Adrenal gland (tissue), 12 donors: ENCODE results near the gene ICAM5. TPM values are rescaled to one million over a fixed set of nuclear protein-coding genes. Genes with fewer than 3 reads are reported as not detected.

Source experiments
- DNase-seq, 7 donors: peaks; one replicate each; pipeline ENCODE4 v3.0.0-alpha.2; 2019 to 2020
- H3K27ac ChIP-seq, 5 donors: fragments of 200-600 bp; sonication (generic) in 4 of 5; 1 replicate in 3 of 5; 2 replicates in 2 of 5; pipeline versions ENCODE4 v1.5.1 to v1.8.0; 2016 to 2020; ENCODE audit warnings: mild to moderate bottlenecking in 1 of 5
- H3K27me3 ChIP-seq: fragments of 200-600 bp; 2 replicates; pipeline ENCODE4 v1.8.0; 2021
- H3K36me3 ChIP-seq, 2 donors: fragments of 200-600 bp; replicated peaks in 1 of 2; 1 replicate in 1 of 2; 2 replicates in 1 of 2; pipeline versions ENCODE4 v1.5.1 to v1.8.0; 2018 to 2022
- H3K4me1 ChIP-seq, 2 donors: fragments of 200-600 bp; replicated peaks in 1 of 2; 1 replicate in 1 of 2; 2 replicates in 1 of 2; pipeline versions ENCODE4 v1.5.1 to v1.8.0; 2018 to 2021
- H3K4me3 ChIP-seq, 4 donors: fragments of 200-600 bp; sonication (generic) in 3 of 4; one replicate each; pipeline ENCODE4 v1.5.1; 2016 to 2018
- H3K9me3 ChIP-seq, 3 donors: fragments of 200-600 bp; sonication (generic) in 1 of 3; replicated peaks in 1 of 3; 1 replicate in 2 of 3; 2 replicates in 1 of 3; pipeline versions ENCODE4 v1.5.1 to v1.8.0; 2016 to 2021
- POLR2A ChIP-seq, 2 donors: fragments of 450-650 bp; IDR thresholded peaks; one replicate each; pipeline ENCODE4 v1.6.1; 2017; ENCODE audit warnings: antibody characterized with exemption in 2 of 2, mild to moderate bottlenecking in 2 of 2, moderate library complexity in 1 of 2
- WGBS, 4 donors: extraction: QIAGEN DNeasy Blood & Tissue Kit in 2 of 4; methylation state at CpG; one replicate each; pipeline versions ENCODE4 v1.1.5 to v1.1.7; 2013 to 2017; 5-methylcytosine and 5-hydroxymethylcytosine counted together
- intact Hi-C, 2 donors: fragments of 100-400 bp; cut with DNase I; formaldehyde crosslinking; loops; one replicate each; pipeline versions ENCODE4 v1.14.1 to v1.15.0; 2022 to 2023
- polyA plus RNA-seq, 3 donors: library from polyadenylated mRNA; stranded (reverse); fragments of 200-250 nt in 2 of 3; fragments of 350-450 nt in 1 of 3; fragmentation: Illumina TruSeq in 1 of 3; extraction: RNeasy Lipid Tissue Mini Kit (QIAGEN cat#74804) in 1 of 3; gene quantifications; one replicate each; pipeline ENCODE4 v1.2.3, GENCODE V29; 2013 to 2014
- total RNA-seq, 9 donors: library from RNA; depleted of rRNA in 4 of 9; stranded (reverse); fragments of >200 nt in 4 of 9; fragments of 120-200 nt in 1 of 9; fragmentation: NEBNext Ultra II Directional in 1 of 9; extraction: Animal tissue kit (Norgen Biotek cat#: 25700) in 1 of 9; gene quantifications; one replicate each; pipeline versions ENCODE4 v1.1.0 to v1.2.4, GENCODE V29; 2013 to 2023
- TF ChIP-seq, protein P1 (sequence below), 6 experiments: fragments of 450-650 bp in 4 of 6; fragments of 200-600 bp in 2 of 6; sonication (generic) in 1 of 6; IDR thresholded peaks; 1 replicate in 5 of 6; 2 replicates in 1 of 6; pipeline versions ENCODE4 v1.5.1 to v1.8.0; 2016 to 2021; ENCODE audit warnings: antibody characterized with exemption in 6 of 6, mild to moderate bottlenecking in 2 of 6, moderate library complexity in 1 of 6
- donor health status: healthy with polysubstance abuse.
- donor health status: Bipolar disorder and iron deficiency.
- donor health status: DM: yes; HTN: yes; CAD: no.
- donor health status: DM: no; HTN: no; CAD: no.
- donor health status: DM: no; HTN: no; CAD: no.
- donor health status: DM: yes; HTN: yes; CAD: no.

ICAM5 gene
- total and polyA plus RNA-seq, 12 donors, result 0.06 to 2.2 (median 0.49) TPM; not detected in 3

- peaks cover 0 to 3% of the 10 kb centered on the region in 2 donors for H3K4me1 ChIP-seq
- no peak for DNase-seq
- no peak overlapping the region for H3K27ac ChIP-seq
- H3K4me3 ChIP-seq, result no peak overlapping the region
- intact Hi-C loops, result loop anchor here in 1 of 2 donors (10.0 kb wide), 1 partner anchor 132 kb away; the partner anchor contains the start of genes EIF3G and P2RY11
- H3K36me3 ChIP-seq, result no peaks in the 10 kb centered on the region
- no peaks in the 10 kb centered on the region for H3K27me3 ChIP-seq
- 82 to 92% (median 84%) methylated on average over 6 of the region's 6 CpGs for WGBS, 4 donors
- no peak for TF ChIP-seq POLR2A (IDR thresholded peaks at IDR 0.05)
- TF ChIP-seq, protein P1, sequence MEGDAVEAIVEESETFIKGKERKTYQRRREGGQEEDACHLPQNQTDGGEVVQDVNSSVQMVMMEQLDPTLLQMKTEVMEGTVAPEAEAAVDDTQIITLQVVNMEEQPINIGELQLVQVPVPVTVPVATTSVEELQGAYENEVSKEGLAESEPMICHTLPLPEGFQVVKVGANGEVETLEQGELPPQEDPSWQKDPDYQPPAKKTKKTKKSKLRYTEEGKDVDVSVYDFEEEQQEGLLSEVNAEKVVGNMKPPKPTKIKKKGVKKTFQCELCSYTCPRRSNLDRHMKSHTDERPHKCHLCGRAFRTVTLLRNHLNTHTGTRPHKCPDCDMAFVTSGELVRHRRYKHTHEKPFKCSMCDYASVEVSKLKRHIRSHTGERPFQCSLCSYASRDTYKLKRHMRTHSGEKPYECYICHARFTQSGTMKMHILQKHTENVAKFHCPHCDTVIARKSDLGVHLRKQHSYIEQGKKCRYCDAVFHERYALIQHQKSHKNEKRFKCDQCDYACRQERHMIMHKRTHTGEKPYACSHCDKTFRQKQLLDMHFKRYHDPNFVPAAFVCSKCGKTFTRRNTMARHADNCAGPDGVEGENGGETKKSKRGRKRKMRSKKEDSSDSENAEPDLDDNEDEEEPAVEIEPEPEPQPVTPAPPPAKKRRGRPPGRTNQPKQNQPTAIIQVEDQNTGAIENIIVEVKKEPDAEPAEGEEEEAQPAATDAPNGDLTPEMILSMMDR (IDR thresholded peaks at IDR 0.05), result no peak
- no peaks in the 10 kb centered on the region for H3K9me3 ChIP-seq
Observed at GRCh38 chr19:10246511-10246910, 43.2 kb upstream of the ICAM5 start.

DNA sequence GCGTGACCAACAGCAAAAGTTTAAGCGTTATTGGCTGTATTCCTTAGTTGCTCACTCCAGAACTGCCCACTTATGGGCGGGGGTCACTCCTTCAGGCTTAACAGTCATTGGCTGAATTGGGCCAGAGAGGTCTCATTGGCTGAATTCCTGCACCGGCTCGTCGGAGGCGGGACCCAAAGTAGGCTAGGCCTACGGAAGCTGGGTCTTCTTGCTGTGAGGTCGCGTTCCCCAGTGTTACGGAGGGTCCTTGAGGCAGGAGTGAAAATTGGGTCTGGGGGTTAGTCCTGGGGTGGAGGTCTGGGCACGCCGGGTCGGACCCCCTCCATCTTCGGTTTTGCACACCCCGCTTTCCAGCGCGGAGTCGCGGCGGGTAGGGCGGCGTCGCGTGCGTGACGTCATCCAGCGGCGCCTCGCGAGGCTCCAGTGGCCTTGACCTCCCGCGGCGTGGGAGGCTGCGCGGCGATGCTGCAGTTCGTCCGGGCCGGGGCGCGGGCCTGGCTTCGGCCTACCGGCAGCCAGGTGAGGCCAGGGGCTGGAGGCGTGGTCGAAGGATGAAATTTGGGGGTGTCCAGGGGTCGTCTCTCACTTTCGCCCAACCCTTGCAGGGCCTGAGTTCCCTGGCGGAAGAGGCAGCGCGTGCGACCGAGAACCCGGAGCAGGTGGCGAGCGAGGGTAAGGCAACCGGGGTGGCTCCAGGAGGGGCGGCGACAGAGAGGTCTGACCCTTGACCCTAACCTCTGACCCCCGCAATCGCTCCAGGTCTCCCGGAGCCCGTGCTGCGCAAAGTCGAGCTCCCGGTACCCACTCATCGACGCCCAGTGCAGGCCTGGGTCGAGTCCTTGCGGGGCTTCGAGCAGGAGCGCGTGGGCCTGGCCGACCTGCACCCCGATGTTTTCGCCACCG, 37.7 kb upstream of the ICAM5 start, which contains the start of gene MRPL4:
Gene MRPL4, plus strand, starts transcription at position 423 of the 903 bp plus-strand sequence. Its CDS starts 40 bp downstream, at position 463.
- peaks cover 6 to 13% of the 10 kb centered on the region in 2 donors for H3K4me1 ChIP-seq
- TF ChIP-seq, protein P1 (IDR thresholded peaks at IDR 0.05), result peak in 1 of 6 experiments; percentile 29
- peak; percentile 52 to 56 for TF ChIP-seq POLR2A (IDR thresholded peaks at IDR 0.05)
- WGBS, 4 donors, result 0 to 1% (median 0%) methylated on average over 12 to 77 of the region's 77 CpGs
- peak within 1 kb of the TSS in 4 of 5 donors; percentile 57 to 86 (median 73) for H3K27ac ChIP-seq
- DNase-seq, result peak; percentile 95 to 99 (median 98)
- peak within 1 kb of the TSS; percentile 21 to 89 (median 81) for H3K4me3 ChIP-seq
- intact Hi-C loops, result loop anchor here in 1 of 2 donors (10.0 kb wide), 1 partner anchor 317 kb away; the partner anchor contains the start of gene OLFM2
- H3K27me3 ChIP-seq, result no peaks in the 10 kb centered on the region
- peaks cover 0 to 30% of the 10 kb centered on the region in 2 donors for H3K36me3 ChIP-seq
- no peaks in the 10 kb centered on the region for H3K9me3 ChIP-seq

DNA sequence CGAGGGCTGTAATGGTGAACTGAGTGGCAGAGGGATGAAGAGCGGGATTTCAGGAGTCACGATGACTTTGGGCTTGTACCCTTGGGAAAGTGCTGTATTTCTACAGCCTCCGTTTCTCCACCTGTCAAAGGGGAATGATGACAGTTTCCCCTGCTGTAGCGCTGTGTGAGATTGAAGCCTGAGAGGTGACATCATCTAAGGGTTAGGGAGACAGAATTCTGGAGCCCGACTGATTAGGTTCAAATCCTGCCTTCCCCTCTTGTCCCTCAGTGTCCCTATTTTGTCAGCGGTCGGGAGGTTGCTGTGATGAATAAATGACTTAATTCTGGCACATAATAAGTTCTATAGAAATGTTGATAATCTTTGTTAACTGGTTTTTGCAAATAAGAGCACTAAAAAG, 37.0 kb upstream of the ICAM5 start:
- intact Hi-C loops, result loop anchor here in 1 of 2 donors (10.0 kb wide), 1 partner anchor 318 kb away; the partner anchor contains the start of gene OLFM2
- H3K4me3 ChIP-seq, result peak overlapping the region; percentile 16 to 89 (median 81)
- H3K36me3 ChIP-seq, result peaks cover 0 to 37% of the 10 kb centered on the region in 2 donors
- no peaks in the 10 kb centered on the region for H3K9me3 ChIP-seq
- peaks cover 6 to 13% of the 10 kb centered on the region in 2 donors for H3K4me1 ChIP-seq
- H3K27me3 ChIP-seq, result no peaks in the 10 kb centered on the region
- no peak for DNase-seq
- peak overlapping the region in 3 of 5 donors; percentile 64 to 86 (median 82) for H3K27ac ChIP-seq
- no peak for TF ChIP-seq POLR2A (IDR thresholded peaks at IDR 0.05)
- TF ChIP-seq, protein P1 (IDR thresholded peaks at IDR 0.05), result no peak
- WGBS, 4 donors, result 24 to 30% (median 26%) methylated on average over 5 to 8 of the region's 8 CpGs

- no peak overlapping the region for H3K4me3 ChIP-seq
- H3K27me3 ChIP-seq, result no peaks in the 10 kb centered on the region
- DNase-seq, result no peak
- H3K9me3 ChIP-seq, result no peaks in the 10 kb centered on the region
- 85 to 96% (median 94%) methylated on average over 3 of the region's 3 CpGs for WGBS, 4 donors
- intact Hi-C loops, result loop anchor here in 1 of 2 donors (10.0 kb wide), 1 partner anchor 319 kb away; the partner anchor contains the start of gene OLFM2
- peaks cover 0 to 47% of the 10 kb centered on the region in 2 donors for H3K36me3 ChIP-seq
- H3K27ac ChIP-seq, result no peak overlapping the region
- peaks cover 6 to 13% of the 10 kb centered on the region in 2 donors for H3K4me1 ChIP-seq
- no peak for TF ChIP-seq POLR2A (IDR thresholded peaks at IDR 0.05)
- TF ChIP-seq, protein P1 (IDR thresholded peaks at IDR 0.05), result no peak
Observed at GRCh38 chr19:10254244-10254643, 35.5 kb upstream of the ICAM5 start.
